ENCODE results near the gene SH3BGRL3.
"Not testable (repeated sequence)": the region's sequence is repeated elsewhere in the genome, so short reads cannot be mapped to it uniquely, and the experiment has no call there.

The SH3BGRL3 gene

DNA sequence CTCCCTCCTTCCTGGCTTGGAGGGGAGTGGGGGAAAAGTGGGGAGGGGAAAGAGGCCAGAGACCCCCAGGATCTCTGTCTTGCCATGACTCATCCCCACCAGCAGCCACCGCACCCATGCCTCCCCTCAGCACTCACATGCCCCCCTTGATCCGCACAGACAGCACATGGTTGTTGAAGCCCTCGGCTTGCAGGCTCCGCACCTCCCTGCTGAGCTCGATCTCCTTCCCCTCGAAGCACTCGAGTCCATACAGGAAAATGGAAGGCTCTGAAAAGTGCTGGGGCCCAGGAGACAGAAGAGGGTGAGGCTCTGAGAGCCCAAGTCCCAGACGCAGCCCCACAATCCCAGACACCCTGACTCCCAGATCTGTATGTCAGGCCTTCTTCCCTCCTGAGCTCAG, 48.7 kb downstream of the SH3BGRL3 start:
- CTCF ChIA-PET, result no interaction called here

GRCh38 chr1:26329380-26329779, 49.5 kb downstream of the SH3BGRL3 start:
- CTCF ChIA-PET, result interaction anchor here (0.6 to 1.1 kb wide), 3 partner anchors 8 to 293 kb away, joined by 3 to 4 read pairs (median 3); no protein-coding TSS in a partner anchor
- DNase-seq (ENCODE audit: low spot score), result not testable (repeated sequence)
- POLR2A ChIA-PET (ENCODE audit: low non-redundant PET), result interaction anchor here (0.7 kb wide), 1 partner anchor 24 kb away, joined by 5 read pairs; no protein-coding TSS in a partner anchor
- H3K27ac ChIP-seq, result peak overlapping the region; percentile 61

More for the DNA sequence above, 48.7 kb downstream of the SH3BGRL3 start:
- TF ChIP-seq, protein P1, sequence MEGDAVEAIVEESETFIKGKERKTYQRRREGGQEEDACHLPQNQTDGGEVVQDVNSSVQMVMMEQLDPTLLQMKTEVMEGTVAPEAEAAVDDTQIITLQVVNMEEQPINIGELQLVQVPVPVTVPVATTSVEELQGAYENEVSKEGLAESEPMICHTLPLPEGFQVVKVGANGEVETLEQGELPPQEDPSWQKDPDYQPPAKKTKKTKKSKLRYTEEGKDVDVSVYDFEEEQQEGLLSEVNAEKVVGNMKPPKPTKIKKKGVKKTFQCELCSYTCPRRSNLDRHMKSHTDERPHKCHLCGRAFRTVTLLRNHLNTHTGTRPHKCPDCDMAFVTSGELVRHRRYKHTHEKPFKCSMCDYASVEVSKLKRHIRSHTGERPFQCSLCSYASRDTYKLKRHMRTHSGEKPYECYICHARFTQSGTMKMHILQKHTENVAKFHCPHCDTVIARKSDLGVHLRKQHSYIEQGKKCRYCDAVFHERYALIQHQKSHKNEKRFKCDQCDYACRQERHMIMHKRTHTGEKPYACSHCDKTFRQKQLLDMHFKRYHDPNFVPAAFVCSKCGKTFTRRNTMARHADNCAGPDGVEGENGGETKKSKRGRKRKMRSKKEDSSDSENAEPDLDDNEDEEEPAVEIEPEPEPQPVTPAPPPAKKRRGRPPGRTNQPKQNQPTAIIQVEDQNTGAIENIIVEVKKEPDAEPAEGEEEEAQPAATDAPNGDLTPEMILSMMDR (conservative IDR thresholded peaks at IDR 0.05; ENCODE audit: low read depth), result no peak
- no peak for DNase-seq (ENCODE audit: low spot score)
- POLR2A ChIA-PET (ENCODE audit: low non-redundant PET), result no interaction called here
- H3K27ac ChIP-seq, result peak overlapping the region; percentile 61

GRCh38 chr1:26330276-26330675, 50.4 kb downstream of the SH3BGRL3 start:
- DNase-seq (ENCODE audit: low spot score), result no peak
- TF ChIP-seq, protein P1 (conservative IDR thresholded peaks at IDR 0.05; ENCODE audit: low read depth), result no peak
- H3K27ac ChIP-seq, result peak overlapping the region; percentile 61
- CTCF ChIA-PET, result interaction anchor here (1.1 kb wide), 1 partner anchor 8 kb away, joined by 4 read pairs; no protein-coding TSS in a partner anchor
- POLR2A ChIA-PET (ENCODE audit: low non-redundant PET), result no interaction called here

Data from RWPE1 (cell line).